Tibial nerve (tissue), 4 donors: ENCODE results near the gene LRRN2. TPM values are rescaled to one million over a fixed set of nuclear protein-coding genes. Genes with fewer than 3 reads are reported as not detected.

ENCODE experiments used
- DNase-seq, 2 donors: peaks; one replicate each; pipeline ENCODE4 v3.0.0-alpha.2; 2019; ENCODE audit warnings: low spot score in 2 of 2
- H3K27ac ChIP-seq, 4 donors: fragments of 200-600 bp; sonication (generic) in 3 of 4; one replicate each; pipeline ENCODE4 v1.5.1; 2017 to 2019; ENCODE audit warnings: mild to moderate bottlenecking in 1 of 4
- H3K27me3 ChIP-seq, 2 donors: fragments of 200-600 bp; sonication (generic) in 1 of 2; one replicate each; pipeline versions ENCODE4 v1.5.1 to v1.6.0; 2017 to 2019
- H3K36me3 ChIP-seq, 3 donors: fragments of 200-600 bp; sonication (generic); one replicate each; pipeline ENCODE4 v1.5.1; 2018 to 2019
- H3K4me1 ChIP-seq, 4 donors: fragments of 200-600 bp; sonication (generic) in 3 of 4; one replicate each; pipeline ENCODE4 v1.5.1; 2017 to 2019
- H3K4me3 ChIP-seq, 4 donors: fragments of 200-600 bp; sonication (generic) in 3 of 4; one replicate each; pipeline ENCODE4 v1.5.1; 2017 to 2019; ENCODE audit warnings: mild to moderate bottlenecking in 1 of 4, moderate library complexity in 1 of 4
- H3K9me3 ChIP-seq, 4 donors: fragments of 200-600 bp; sonication (generic) in 3 of 4; one replicate each; pipeline ENCODE4 v1.5.1; 2017 to 2019
- EP300 ChIP-seq, 2 donors: sonication (generic); formaldehyde crosslinking; IDR thresholded peaks; one replicate each; pipeline ENCODE4 v1.6.1; 2017; ENCODE audit warnings: antibody characterized with exemption in 2 of 2, mild to moderate bottlenecking in 1 of 2
- POLR2A ChIP-seq, 2 donors: fragments of 450-650 bp; IDR thresholded peaks; one replicate each; pipeline ENCODE4 v1.6.1; 2017; ENCODE audit warnings: antibody characterized with exemption in 2 of 2, mild to moderate bottlenecking in 2 of 2, moderate library complexity in 2 of 2
- WGBS, 2 donors: methylation state at CpG; one replicate each; pipeline ENCODE4 v1.1.5; 2018; 5-methylcytosine and 5-hydroxymethylcytosine counted together
- total RNA-seq, 4 donors: library from RNA; depleted of rRNA; stranded (reverse); fragments of >200 nt; gene quantifications; one replicate each; pipeline ENCODE4 v1.1.0, GENCODE V29; 2016
- TF ChIP-seq, protein P1 (sequence below), 5 experiments: fragments of 200-600 bp in 3 of 5; fragments of 450-650 bp in 2 of 5; sonication (generic) in 3 of 5; IDR thresholded peaks; one replicate each; pipeline ENCODE4 v1.5.1; 2016 to 2019; ENCODE audit warnings: antibody characterized with exemption in 5 of 5, mild to moderate bottlenecking in 3 of 5, moderate library complexity in 2 of 5

The LRRN2 gene
- total RNA-seq, 4 donors from 2014 or later = 3.6 to 22.9 (median 14.5) TPM

DNA sequence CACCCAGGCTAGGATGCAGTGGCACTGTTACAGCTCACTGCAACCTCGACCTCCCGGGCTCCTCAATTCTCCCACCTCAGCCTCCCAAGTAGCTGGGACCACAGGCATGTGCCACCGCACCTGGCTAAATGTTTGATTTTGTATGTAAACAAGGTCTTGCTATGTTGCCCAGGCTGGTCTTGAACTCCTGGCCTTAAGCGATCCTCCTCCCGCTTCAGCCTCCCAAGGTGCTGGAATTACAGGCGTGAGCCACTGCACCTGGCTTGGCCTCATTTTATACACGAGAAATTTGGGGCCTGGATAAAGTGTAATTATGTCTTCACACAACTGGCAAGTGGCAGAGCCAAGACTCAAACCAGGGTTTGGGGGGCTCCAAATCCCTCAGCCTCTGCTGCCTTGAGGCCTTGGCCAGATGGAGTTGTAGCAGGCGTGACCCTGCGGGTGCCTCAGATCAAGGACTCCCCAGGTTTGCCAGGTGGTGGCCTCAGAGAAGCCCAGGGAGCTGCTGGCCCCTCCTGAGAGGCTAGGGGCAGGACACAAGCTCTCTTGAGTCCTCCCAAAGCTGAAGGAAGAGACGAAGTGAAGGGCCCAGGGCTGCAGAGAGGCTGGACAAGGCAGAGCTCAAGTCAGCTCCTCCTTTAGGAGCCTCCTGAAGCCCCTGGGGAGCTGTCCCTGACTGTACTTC is 107.6 kb downstream of the LRRN2 start:
- Histone ChIP-seq H3K4me1 (peaks cover 0 to 22% (median 4%) of the 10 kb centered on the region in 4 donors), H3K27ac (peak overlapping the region in 1 of 4 donors; percentile 80), H3K36me3 (peaks cover 0 to 10% (median 0%) of the 10 kb centered on the region in 3 donors), H3K27me3 (no peaks in the 10 kb centered on the region), H3K4me3 (no peak overlapping the region), H3K9me3 (no peaks in the 10 kb centered on the region)
- TF ChIP-seq, protein P1, sequence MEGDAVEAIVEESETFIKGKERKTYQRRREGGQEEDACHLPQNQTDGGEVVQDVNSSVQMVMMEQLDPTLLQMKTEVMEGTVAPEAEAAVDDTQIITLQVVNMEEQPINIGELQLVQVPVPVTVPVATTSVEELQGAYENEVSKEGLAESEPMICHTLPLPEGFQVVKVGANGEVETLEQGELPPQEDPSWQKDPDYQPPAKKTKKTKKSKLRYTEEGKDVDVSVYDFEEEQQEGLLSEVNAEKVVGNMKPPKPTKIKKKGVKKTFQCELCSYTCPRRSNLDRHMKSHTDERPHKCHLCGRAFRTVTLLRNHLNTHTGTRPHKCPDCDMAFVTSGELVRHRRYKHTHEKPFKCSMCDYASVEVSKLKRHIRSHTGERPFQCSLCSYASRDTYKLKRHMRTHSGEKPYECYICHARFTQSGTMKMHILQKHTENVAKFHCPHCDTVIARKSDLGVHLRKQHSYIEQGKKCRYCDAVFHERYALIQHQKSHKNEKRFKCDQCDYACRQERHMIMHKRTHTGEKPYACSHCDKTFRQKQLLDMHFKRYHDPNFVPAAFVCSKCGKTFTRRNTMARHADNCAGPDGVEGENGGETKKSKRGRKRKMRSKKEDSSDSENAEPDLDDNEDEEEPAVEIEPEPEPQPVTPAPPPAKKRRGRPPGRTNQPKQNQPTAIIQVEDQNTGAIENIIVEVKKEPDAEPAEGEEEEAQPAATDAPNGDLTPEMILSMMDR (IDR thresholded peaks at IDR 0.05) = no peak
- TF ChIP-seq EP300 (IDR thresholded peaks at IDR 0.05) (no peak), POLR2A (IDR thresholded peaks at IDR 0.05) (no peak)
- 93 to 95% methylated on average over 9 to 10 of the region's 10 CpGs for WGBS, 2 donors
- DNase-seq = no peak

DNA sequence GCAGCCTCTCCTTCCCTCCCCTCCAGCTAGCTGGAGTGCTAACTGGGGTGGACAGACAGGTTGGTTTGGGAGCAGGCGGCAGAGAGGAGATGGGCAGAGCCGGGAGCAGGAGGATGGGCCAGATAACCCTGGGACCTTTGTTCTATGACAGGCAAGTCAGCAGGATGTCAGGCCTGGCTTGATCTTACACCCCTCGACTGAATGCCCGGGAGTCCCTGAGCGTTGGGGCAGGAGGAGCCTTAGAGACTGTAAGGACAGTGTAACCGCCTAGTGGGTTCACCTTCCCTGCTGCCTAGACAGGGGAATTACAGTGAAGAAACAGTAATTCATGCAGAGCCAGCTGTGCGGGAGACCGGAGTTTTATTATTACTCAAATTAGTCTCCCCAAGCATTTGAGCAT is 109.1 kb downstream of the LRRN2 start:
- Histone ChIP-seq H3K9me3 (no peaks in the 10 kb centered on the region), H3K27me3 (no peaks in the 10 kb centered on the region), H3K27ac (no peak overlapping the region), H3K36me3 (peaks cover 0 to 23% (median 0%) of the 10 kb centered on the region in 3 donors), H3K4me3 (no peak overlapping the region), H3K4me1 (peaks cover 0 to 22% (median 4%) of the 10 kb centered on the region in 4 donors)
- DNase-seq = no peak
- WGBS, 2 donors = 72 to 76% methylated on average over 8 of the region's 8 CpGs
- TF ChIP-seq POLR2A (IDR thresholded peaks at IDR 0.05) (no peak), EP300 (IDR thresholded peaks at IDR 0.05) (no peak)
- TF ChIP-seq, protein P1 (IDR thresholded peaks at IDR 0.05) = no peak

DNA sequence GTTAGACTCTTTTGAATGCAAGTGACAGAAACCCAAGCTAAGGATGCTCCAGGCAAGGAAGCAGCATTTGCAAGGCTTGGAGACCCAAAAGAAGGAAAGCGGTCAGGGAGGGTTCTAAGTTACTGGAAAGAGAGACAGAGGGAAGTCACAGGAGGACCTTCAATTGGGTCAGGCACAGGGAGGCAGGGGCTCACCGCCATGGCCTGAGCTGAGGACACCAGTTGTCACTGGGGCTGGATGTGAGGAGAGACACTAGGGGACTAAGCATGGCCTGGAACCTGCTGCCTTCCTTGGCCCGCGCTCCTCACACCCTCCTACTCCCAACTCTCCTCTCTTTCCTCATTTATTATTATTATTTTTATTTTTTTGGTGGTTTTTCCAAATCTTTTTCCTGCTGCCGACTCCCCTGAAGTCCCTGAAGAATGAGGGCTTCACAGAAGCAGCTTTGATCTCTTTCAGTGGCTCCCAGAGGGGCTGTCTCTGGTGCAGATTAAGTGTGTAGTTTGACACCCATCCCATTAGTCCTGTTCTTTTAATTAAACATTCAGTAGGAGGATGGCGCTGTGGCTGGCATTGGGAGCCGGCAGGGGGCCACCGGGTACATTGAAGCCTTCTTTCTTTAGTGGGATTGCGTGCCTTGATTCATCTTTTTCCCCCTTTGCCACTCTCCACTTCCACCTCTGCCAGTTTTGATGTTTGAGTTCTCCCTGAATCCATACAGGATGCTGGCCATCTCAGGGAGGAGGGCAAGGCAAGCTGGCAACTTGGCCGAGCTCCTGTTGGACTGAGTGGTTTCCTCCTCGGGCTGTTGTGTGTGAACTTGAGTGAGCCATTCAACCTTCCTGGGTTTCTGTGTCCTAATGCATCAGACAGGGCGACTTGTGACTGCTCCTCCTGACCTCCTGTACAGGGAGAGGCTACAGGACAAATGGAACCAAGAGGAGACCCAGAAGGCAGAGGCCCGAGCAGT is 110.0 kb downstream of the LRRN2 start:
- no peak overlapping the region for H3K27ac ChIP-seq
- no peaks in the 10 kb centered on the region for H3K27me3 ChIP-seq
- WGBS, 2 donors = 77 to 80% methylated on average over 13 of the region's 13 CpGs
- no peak for DNase-seq
- TF ChIP-seq POLR2A (IDR thresholded peaks at IDR 0.05) (no peak), EP300 (IDR thresholded peaks at IDR 0.05) (no peak)
- TF ChIP-seq, protein P1 (IDR thresholded peaks at IDR 0.05) = no peak
- peaks cover 0 to 30% (median 0%) of the 10 kb centered on the region in 3 donors for H3K36me3 ChIP-seq
- no peak overlapping the region for H3K4me3 ChIP-seq
- peaks cover 0 to 22% (median 4%) of the 10 kb centered on the region in 4 donors for H3K4me1 ChIP-seq
- H3K9me3 ChIP-seq = no peaks in the 10 kb centered on the region

DNA sequence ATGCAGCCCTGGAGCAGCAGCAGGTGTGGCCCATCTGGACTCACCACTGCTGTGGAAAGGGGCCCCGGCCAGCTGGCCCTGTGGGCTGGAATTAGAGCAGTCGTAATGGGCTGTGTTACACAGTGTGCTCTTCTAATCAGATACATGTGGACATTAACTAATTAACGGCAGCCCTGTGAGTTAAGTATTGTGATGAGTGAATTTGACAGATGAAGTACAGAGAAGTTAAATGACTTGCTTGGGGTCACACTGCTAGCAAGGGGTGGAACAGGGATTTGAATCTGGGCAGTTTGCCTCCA is 110.7 kb downstream of the LRRN2 start:
- 49 to 55% methylated on average over 3 of the region's 3 CpGs for WGBS, 2 donors
- no peak for DNase-seq
- H3K4me1 ChIP-seq = peaks cover 0 to 22% (median 4%) of the 10 kb centered on the region in 4 donors
- no peaks in the 10 kb centered on the region for H3K27me3 ChIP-seq
- TF ChIP-seq POLR2A (IDR thresholded peaks at IDR 0.05) (no peak), EP300 (IDR thresholded peaks at IDR 0.05) (no peak)
- TF ChIP-seq, protein P1 (IDR thresholded peaks at IDR 0.05) = no peak
- H3K9me3 ChIP-seq = no peaks in the 10 kb centered on the region
- peaks cover 0 to 36% (median 0%) of the 10 kb centered on the region in 3 donors for H3K36me3 ChIP-seq
- H3K27ac ChIP-seq = no peak overlapping the region
- H3K4me3 ChIP-seq = no peak overlapping the region
